ENCODE measurements around the gene NADSYN1. TPM values are rescaled to one million over a fixed set of nuclear protein-coding genes. Genes with fewer than 3 reads are reported as not detected.

NADSYN1 gene
- total RNA-seq, 2 donors from 2014 or later, result 18.0 to 18.8 TPM

DNA sequence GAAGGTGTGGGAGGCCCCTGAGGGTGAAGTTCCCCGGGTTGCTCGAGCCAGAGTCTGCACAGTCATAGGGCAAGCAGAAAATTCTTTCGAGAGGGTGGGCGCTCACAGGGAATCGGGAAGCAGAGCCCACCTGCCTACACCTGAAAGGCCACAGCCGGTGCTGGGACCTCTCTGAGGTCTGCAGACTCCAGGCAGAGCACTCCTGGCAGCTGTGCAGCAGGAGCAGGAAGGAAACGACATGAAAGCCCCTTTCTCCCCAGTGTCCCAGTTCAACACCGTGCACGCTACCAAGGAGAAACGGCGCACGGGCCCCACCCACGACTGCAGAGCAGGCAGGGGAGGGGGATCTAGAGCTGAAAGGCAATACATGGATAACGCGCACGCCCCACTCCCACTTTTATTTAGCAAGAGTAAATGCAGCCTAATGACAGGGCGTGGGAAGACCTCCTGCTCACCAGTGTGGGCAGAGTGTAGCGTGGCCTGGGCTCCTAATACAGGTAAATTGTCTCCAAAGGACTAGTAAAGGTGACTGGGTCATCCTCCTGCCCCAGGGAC is 18.4 kb upstream of the NADSYN1 start:
- H3K27ac ChIP-seq, result no peak overlapping the region

DNA sequence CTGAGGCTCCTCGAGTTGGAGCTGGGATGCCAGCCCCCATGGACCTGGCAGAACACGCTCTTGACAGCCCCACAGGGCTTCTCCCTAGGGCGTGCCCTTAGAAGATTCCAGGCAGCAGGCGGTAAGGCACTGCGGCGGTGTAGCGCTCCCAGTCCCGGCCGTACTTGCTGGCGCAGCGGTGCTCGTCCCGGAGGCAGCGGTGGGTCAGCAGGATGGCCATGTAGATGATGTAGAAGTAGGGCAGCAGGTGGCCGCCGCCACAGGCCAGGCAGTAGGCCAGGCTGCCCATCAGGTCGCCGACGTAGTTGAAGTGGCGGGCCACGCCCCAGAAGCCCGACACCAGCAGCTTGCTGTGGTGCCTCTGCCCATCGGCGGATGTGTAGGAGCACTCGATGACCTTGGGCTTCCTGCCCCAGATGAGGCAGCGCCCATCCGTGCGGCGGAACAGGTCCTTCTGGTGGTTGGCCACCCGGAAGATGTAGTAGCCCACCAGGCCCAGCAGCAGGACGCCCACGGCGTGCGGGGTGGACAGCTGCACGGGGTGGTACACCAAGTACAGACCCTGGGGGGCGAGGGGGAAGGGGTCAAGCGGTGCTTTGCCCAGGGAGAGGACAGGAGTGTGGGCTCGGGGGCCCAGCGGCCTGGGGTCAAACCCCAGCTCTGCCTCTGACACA is 17.6 kb upstream of the NADSYN1 start:
- Histone ChIP-seq H3K27me3 (no peaks in the 10 kb centered on the region), H3K4me3 (no peak overlapping the region), H3K4me1 (peaks cover 0 to 22% of the 10 kb centered on the region in 2 donors), H3K36me3 (peaks cover 38% of the 10 kb centered on the region), H3K27ac (no peak overlapping the region), H3K9me3 (no peaks in the 10 kb centered on the region)
- no peak for DNase-seq (ENCODE audit: low spot score)
- TF ChIP-seq, protein P1, sequence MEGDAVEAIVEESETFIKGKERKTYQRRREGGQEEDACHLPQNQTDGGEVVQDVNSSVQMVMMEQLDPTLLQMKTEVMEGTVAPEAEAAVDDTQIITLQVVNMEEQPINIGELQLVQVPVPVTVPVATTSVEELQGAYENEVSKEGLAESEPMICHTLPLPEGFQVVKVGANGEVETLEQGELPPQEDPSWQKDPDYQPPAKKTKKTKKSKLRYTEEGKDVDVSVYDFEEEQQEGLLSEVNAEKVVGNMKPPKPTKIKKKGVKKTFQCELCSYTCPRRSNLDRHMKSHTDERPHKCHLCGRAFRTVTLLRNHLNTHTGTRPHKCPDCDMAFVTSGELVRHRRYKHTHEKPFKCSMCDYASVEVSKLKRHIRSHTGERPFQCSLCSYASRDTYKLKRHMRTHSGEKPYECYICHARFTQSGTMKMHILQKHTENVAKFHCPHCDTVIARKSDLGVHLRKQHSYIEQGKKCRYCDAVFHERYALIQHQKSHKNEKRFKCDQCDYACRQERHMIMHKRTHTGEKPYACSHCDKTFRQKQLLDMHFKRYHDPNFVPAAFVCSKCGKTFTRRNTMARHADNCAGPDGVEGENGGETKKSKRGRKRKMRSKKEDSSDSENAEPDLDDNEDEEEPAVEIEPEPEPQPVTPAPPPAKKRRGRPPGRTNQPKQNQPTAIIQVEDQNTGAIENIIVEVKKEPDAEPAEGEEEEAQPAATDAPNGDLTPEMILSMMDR (IDR thresholded peaks at IDR 0.05), result no peak

More for the DNA sequence above, 18.4 kb upstream of the NADSYN1 start:
- H3K36me3 ChIP-seq, result peaks cover 31% of the 10 kb centered on the region
- peaks cover 0 to 22% of the 10 kb centered on the region in 2 donors for H3K4me1 ChIP-seq
- H3K27me3 ChIP-seq, result no peaks in the 10 kb centered on the region
- DNase-seq (ENCODE audit: low spot score), result no peak
- no peak overlapping the region for H3K4me3 ChIP-seq
- TF ChIP-seq, protein P1 (IDR thresholded peaks at IDR 0.05), result no peak
- no peaks in the 10 kb centered on the region for H3K9me3 ChIP-seq

DNA sequence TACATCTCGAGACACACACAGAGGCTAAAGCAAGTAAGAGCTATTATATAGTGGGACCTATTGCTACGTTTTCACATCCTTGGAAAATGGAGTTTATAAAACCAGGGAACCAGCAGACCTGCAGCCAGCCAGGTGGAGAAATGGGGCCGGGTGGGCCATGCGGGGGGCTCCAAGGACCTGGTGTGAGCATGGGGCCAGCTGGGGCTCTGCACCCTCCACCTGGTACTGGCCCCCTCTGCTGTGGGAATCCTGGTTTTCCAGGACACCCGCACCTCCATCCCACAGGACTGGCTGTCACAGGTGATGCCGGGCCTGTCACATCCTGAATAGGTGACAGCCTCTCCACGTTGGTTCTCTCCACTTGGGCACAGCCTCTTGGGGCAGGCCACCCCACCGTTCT is 16.1 kb upstream of the NADSYN1 start:
- H3K36me3 ChIP-seq, result peaks cover 51% of the 10 kb centered on the region

GRCh38 chr11:71437399-71437798 is 15.6 kb upstream of the NADSYN1 start:
- Histone ChIP-seq H3K9me3 (no peaks in the 10 kb centered on the region), H3K4me3 (no peak overlapping the region), H3K4me1 (peaks cover 0 to 20% of the 10 kb centered on the region in 2 donors), H3K36me3 (peaks cover 56% of the 10 kb centered on the region), H3K27me3 (no peaks in the 10 kb centered on the region), H3K27ac (no peak overlapping the region)
- TF ChIP-seq, protein P1 (IDR thresholded peaks at IDR 0.05), result no peak
- DNase-seq (ENCODE audit: low spot score), result no peak

More for the DNA sequence above, 16.1 kb upstream of the NADSYN1 start:
- Histone ChIP-seq H3K4me3 (no peak overlapping the region), H3K9me3 (no peaks in the 10 kb centered on the region), H3K4me1 (peaks cover 0 to 22% of the 10 kb centered on the region in 2 donors), H3K27me3 (no peaks in the 10 kb centered on the region), H3K27ac (no peak overlapping the region)
- DNase-seq (ENCODE audit: low spot score), result no peak
- TF ChIP-seq, protein P1 (IDR thresholded peaks at IDR 0.05), result no peak

- Histone ChIP-seq H3K36me3 (peaks cover 56% of the 10 kb centered on the region), H3K4me1 (peaks cover 0 to 16% of the 10 kb centered on the region in 2 donors)
- DNase-seq (ENCODE audit: low spot score), result no peak
These were observed 15.1 kb upstream of the NADSYN1 start for GRCh38 chr11:71437879-71438278.

More at GRCh38 chr11:71437879-71438278, 15.1 kb upstream of the NADSYN1 start:
- Histone ChIP-seq H3K9me3 (no peaks in the 10 kb centered on the region), H3K27ac (no peak overlapping the region), H3K4me3 (no peak overlapping the region), H3K27me3 (no peaks in the 10 kb centered on the region)
- TF ChIP-seq, protein P1 (IDR thresholded peaks at IDR 0.05), result no peak
